HCT116 (cell line): ENCODE data around the gene GPR26. TPM values are rescaled to one million over a fixed set of nuclear protein-coding genes. Genes with fewer than 3 reads are reported as not detected.

Source experiments
- ATAC-seq: fragments of 200-7000 bp; cut with Tn5 transposase; 2 replicates; pipeline ENCODE4 v1.9.1; 2020; ENCODE audit warnings: mild to moderate bottlenecking, moderate library complexity
- BruUV-seq: library from RNA; stranded (reverse); fragments of 400-500 nt; replicated peaks from 2 replicates; lab custom pipeline; 2021; lab: Mats Ljungman, UMichigan
- CTCF ChIA-PET: fragments of 300-600 bp; sonication (Branson Sonifier 250); formaldehyde crosslinking; loops from one replicate; lab custom pipeline; 2021; ENCODE audit warnings: antibody characterized with exemption; lab: Charles Lee
- POLR2A ChIA-PET: fragments of 300-600, 350-600 bp; sonication (Branson Sonifier 250); formaldehyde crosslinking; loops from one replicate; lab custom pipeline; 2021; ENCODE audit warnings: antibody characterized with exemption; lab: Charles Lee
- RAD21 ChIA-PET, 2 experiments: fragments of 300-600 bp; sonication (Branson Sonifier 250); formaldehyde crosslinking; loops; one replicate each; lab custom pipeline; 2023; ENCODE audit warnings: low total read pairs in 2 of 2; ENCODE audit not compliant: uncharacterized antibody in 2 of 2, unreplicated experiment in 2 of 2, low non-redundant PET in 1 of 2; lab: Charles Lee
- DNase-seq: peaks from one replicate; pipeline ENCODE4 v3.0.0-alpha.2; 2010; ENCODE audit warnings: low read depth, low spot score
- H2AFZ ChIP-seq: fragments of 200-600 bp; shearing (Covaris generic), sonication (generic); 2 replicates; pipeline ENCODE4 v1.6.1; 2017; ENCODE audit warnings: low read depth, mixed run types, mixed read lengths, antibody characterized with exemption, low read length; ENCODE audit not compliant: poor library complexity, severe bottlenecking
- H3K27ac ChIP-seq: 2 replicates; pipeline ENCODE4 v1.5.1; 2012; ENCODE audit warnings: low read depth, low read length
- H3K27me3 ChIP-seq: fragments of 200-600 bp; sonication (generic); 2 replicates; pipeline ENCODE4 v1.6.1; 2016; ENCODE audit warnings: mixed run types, low read length, mixed read lengths; ENCODE audit not compliant: insufficient read depth
- H3K36me3 ChIP-seq, 2 experiments: fragments of 200-500 bp in 1 of 2; fragments of 200-600 bp in 1 of 2; sonication (Bioruptor generic) in 1 of 2; sonication (generic) in 1 of 2; 2 replicates each; pipeline versions ENCODE4 v1.5.1 to v1.6.1; 2014 to 2016; ENCODE audit warnings: low read length in 2 of 2, inconsistent platforms in 1 of 2, mixed read lengths in 1 of 2, mixed run types in 1 of 2; ENCODE audit not compliant: insufficient read depth in 2 of 2, control insufficient read depth in 1 of 2
- H3K4me1 ChIP-seq, 2 experiments: fragments of 200-600 bp in 1 of 2; sonication (generic) in 1 of 2; 2 replicates each; pipeline versions ENCODE4 v1.5.1 to v1.6.1; 2012 to 2017; ENCODE audit warnings: low read length in 2 of 2, inconsistent platforms in 1 of 2, mild to moderate bottlenecking in 1 of 2, mixed read lengths in 1 of 2, mixed run types in 1 of 2, moderate library complexity in 1 of 2; ENCODE audit not compliant: insufficient read depth in 2 of 2, control insufficient read depth in 1 of 2
- H3K4me2 ChIP-seq: fragments of 200-600 bp; sonication (generic); 2 replicates; pipeline ENCODE4 v1.6.1; 2017; ENCODE audit warnings: mixed run types, low read length, mixed read lengths
- H3K4me3 ChIP-seq, 2 experiments: fragments of 200-600 bp in 1 of 2; sonication (generic) in 1 of 2; replicated peaks in 1 of 2; 2 replicates each; pipeline ENCODE4 v1.5.1; 2011 to 2016; ENCODE audit warnings: low read length in 2 of 2, control low read depth in 1 of 2, low read depth in 1 of 2, mild to moderate bottlenecking in 1 of 2, mixed read lengths in 1 of 2, mixed run types in 1 of 2
- H3K79me2 ChIP-seq: fragments of 200-600 bp; sonication (generic); 2 replicates; pipeline ENCODE4 v1.6.1; 2017; ENCODE audit warnings: mild to moderate bottlenecking, mixed run types, low read length, moderate library complexity, mixed read lengths; ENCODE audit not compliant: insufficient read depth
- H3K9ac ChIP-seq: fragments of 200-600 bp; sonication (generic); 2 replicates; pipeline ENCODE4 v1.6.1; 2016; ENCODE audit warnings: low read length, mixed read lengths
- H3K9me2 ChIP-seq: fragments of 200-600 bp; sonication (generic), shearing (Covaris generic); 2 replicates; pipeline ENCODE4 v1.6.1; 2017; ENCODE audit warnings: mixed run types, mild to moderate bottlenecking, moderate library complexity; ENCODE audit not compliant: insufficient read depth
- H3K9me3 ChIP-seq, 2 experiments: fragments of 200-500 bp in 1 of 2; fragments of 200-600 bp in 1 of 2; sonication (Bioruptor generic) in 1 of 2; sonication (generic) in 1 of 2; 2 replicates each; pipeline ENCODE4 v1.6.1; 2014 to 2017; ENCODE audit warnings: low read length in 2 of 2, mixed read lengths in 2 of 2, inconsistent platforms in 1 of 2, low read depth in 1 of 2, mild to moderate bottlenecking in 1 of 2, mixed run types in 1 of 2, moderate library complexity in 1 of 2; ENCODE audit not compliant: control insufficient read depth in 1 of 2, insufficient read depth in 1 of 2
- H4K20me1 ChIP-seq: fragments of 200-600 bp; sonication (generic), shearing (Covaris generic); 2 replicates; pipeline ENCODE4 v1.6.1; 2017; ENCODE audit warnings: mixed run types, mild to moderate bottlenecking, moderate library complexity; ENCODE audit not compliant: insufficient read depth
- EZH2phosphoT487 ChIP-seq: fragments of 200-600 bp; IDR thresholded peaks from 2 replicates; pipeline ENCODE4 v1.6.1; 2018; ENCODE audit warnings: antibody characterized with exemption, borderline replicate concordance
- RAD21 ChIP-seq: IDR thresholded peaks from 2 replicates; pipeline ENCODE4 v1.6.1; 2012; ENCODE audit warnings: low read depth, mild to moderate bottlenecking
- SIN3A ChIP-seq: IDR thresholded peaks from 2 replicates; pipeline ENCODE4 v1.6.1; 2012; ENCODE audit warnings: low read depth
- intact Hi-C: fragments of 100-400 bp; cut with micrococcal nuclease; formaldehyde crosslinking; loops from 2 replicates; pipeline ENCODE4 v1.10.0; 2022
- total RNA-seq: library from RNA; stranded (reverse); gene quantifications from one replicate; pipeline ENCODE4 v1.2.1, GENCODE V29; 2021; ENCODE audit not compliant: unreplicated experiment
- TF ChIP-seq, protein P1 (sequence below): IDR thresholded peaks from 2 replicates; pipeline ENCODE4 v1.6.1; 2012; ENCODE audit warnings: low read depth
- TF ChIP-seq, protein P2 (sequence below), 3 experiments: fragments of 200-600 bp in 1 of 3; sonication (generic) in 1 of 3; IDR thresholded peaks in 2 of 3; conservative IDR thresholded peaks in 1 of 3; 2 replicates each; pipeline ENCODE4 v1.5.1; 2012 to 2017; ENCODE audit warnings: low read depth in 2 of 3, low read length in 2 of 3, antibody characterized with exemption in 1 of 3, borderline replicate concordance in 1 of 3, control low read depth in 1 of 3, mild to moderate bottlenecking in 1 of 3, mixed read lengths in 1 of 3, mixed run types in 1 of 3, moderate library complexity in 1 of 3; ENCODE audit not compliant: insufficient read depth in 1 of 3
- TF ChIP-seq, protein P3 (sequence below): IDR thresholded peaks from 2 replicates; pipeline ENCODE4 v1.6.1; 2012

GPR26 gene
- total RNA-seq, 1 experiment from 2014 or later, result not detected

DNA sequence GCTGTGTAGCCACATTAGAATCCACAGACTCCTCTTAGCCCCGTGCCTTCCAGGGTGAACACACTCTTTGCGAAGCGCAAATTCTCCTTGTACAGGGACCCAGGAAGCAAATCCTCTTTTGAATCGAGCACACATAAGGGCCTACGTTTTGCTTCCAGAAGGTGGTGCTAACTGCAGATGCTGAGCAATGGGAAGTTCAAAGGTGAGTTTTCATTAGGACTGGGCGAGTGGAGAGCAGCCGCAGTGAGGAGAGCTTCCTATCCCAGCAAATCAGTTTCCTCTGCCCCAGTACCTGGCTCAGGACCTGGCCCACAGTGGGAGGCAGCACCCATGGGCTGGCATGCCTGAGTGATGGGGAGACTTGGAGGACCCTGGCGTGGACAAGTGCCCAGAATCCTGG is 23.5 kb upstream of the GPR26 start:
- DNase-seq, result no peak
- H3K27me3 ChIP-seq, result peaks cover 31% of the 10 kb centered on the region
- H3K36me3 ChIP-seq, result no peaks in the 10 kb centered on the region
- H3K9me2 ChIP-seq, result no peaks in the 10 kb centered on the region
- no peak overlapping the region for H3K4me3 ChIP-seq
- ATAC-seq, result peak; percentile 85
- no peak overlapping the region for H3K9ac ChIP-seq
- H4K20me1 ChIP-seq, result no peaks in the 10 kb centered on the region
- H3K79me2 ChIP-seq, result no peaks in the 10 kb centered on the region
- peaks cover 0 to 10% of the 10 kb centered on the region in 2 experiments; a peak in 2 of 4 replicates for H3K4me1 ChIP-seq
- ChIA-PET POLR2A (no interaction called here), CTCF (no interaction called here), RAD21 (no interaction called here)
- H3K27ac ChIP-seq, result no peak overlapping the region
- no peak overlapping the region for H3K4me2 ChIP-seq
- TF ChIP-seq SIN3A (no peak), EZH2phosphoT487 (no peak), RAD21 (peak; percentile 32; the same call in 1 of the 2 replicates)
- TF ChIP-seq, protein P1, sequence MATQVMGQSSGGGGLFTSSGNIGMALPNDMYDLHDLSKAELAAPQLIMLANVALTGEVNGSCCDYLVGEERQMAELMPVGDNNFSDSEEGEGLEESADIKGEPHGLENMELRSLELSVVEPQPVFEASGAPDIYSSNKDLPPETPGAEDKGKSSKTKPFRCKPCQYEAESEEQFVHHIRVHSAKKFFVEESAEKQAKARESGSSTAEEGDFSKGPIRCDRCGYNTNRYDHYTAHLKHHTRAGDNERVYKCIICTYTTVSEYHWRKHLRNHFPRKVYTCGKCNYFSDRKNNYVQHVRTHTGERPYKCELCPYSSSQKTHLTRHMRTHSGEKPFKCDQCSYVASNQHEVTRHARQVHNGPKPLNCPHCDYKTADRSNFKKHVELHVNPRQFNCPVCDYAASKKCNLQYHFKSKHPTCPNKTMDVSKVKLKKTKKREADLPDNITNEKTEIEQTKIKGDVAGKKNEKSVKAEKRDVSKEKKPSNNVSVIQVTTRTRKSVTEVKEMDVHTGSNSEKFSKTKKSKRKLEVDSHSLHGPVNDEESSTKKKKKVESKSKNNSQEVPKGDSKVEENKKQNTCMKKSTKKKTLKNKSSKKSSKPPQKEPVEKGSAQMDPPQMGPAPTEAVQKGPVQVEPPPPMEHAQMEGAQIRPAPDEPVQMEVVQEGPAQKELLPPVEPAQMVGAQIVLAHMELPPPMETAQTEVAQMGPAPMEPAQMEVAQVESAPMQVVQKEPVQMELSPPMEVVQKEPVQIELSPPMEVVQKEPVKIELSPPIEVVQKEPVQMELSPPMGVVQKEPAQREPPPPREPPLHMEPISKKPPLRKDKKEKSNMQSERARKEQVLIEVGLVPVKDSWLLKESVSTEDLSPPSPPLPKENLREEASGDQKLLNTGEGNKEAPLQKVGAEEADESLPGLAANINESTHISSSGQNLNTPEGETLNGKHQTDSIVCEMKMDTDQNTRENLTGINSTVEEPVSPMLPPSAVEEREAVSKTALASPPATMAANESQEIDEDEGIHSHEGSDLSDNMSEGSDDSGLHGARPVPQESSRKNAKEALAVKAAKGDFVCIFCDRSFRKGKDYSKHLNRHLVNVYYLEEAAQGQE, result no peak
- TF ChIP-seq, protein P2, sequence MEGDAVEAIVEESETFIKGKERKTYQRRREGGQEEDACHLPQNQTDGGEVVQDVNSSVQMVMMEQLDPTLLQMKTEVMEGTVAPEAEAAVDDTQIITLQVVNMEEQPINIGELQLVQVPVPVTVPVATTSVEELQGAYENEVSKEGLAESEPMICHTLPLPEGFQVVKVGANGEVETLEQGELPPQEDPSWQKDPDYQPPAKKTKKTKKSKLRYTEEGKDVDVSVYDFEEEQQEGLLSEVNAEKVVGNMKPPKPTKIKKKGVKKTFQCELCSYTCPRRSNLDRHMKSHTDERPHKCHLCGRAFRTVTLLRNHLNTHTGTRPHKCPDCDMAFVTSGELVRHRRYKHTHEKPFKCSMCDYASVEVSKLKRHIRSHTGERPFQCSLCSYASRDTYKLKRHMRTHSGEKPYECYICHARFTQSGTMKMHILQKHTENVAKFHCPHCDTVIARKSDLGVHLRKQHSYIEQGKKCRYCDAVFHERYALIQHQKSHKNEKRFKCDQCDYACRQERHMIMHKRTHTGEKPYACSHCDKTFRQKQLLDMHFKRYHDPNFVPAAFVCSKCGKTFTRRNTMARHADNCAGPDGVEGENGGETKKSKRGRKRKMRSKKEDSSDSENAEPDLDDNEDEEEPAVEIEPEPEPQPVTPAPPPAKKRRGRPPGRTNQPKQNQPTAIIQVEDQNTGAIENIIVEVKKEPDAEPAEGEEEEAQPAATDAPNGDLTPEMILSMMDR (IDR thresholded peaks at IDR 0.05 in 2 of 3, conservative IDR thresholded peaks at IDR 0.05 in 1 of 3; ENCODE audit: borderline replicate concordance in 1 of 3, insufficient read depth in 1 of 3, low read depth in 2 of 3, low read length in 2 of 3), result peak; percentile 7 to 50 (median 49); a peak in 5 of 6 replicates
- TF ChIP-seq, protein P3, sequence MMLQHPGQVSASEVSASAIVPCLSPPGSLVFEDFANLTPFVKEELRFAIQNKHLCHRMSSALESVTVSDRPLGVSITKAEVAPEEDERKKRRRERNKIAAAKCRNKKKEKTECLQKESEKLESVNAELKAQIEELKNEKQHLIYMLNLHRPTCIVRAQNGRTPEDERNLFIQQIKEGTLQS, result no peak
- intact Hi-C loops, result loop anchor here (5.0 to 10.0 kb wide), 2 partner anchors 60 to 322 kb away; no protein-coding TSS in a partner anchor
- no TSS peak for BruUV-seq
- no peaks in the 10 kb centered on the region for H3K9me3 ChIP-seq
- H2AFZ ChIP-seq, result no peak overlapping the region
